HG02981 (cell line): ENCODE results near the gene VASN.
A peak's percentile ranks its signal among the peaks of the same experiment; 100 is the strongest.

ENCODE experiments used
- ATAC-seq: cut with Tn5 transposase; IDR thresholded peaks from one replicate; pipeline ENCODE4 v1.9.1; 2021; ENCODE audit warnings: mild to moderate bottlenecking, moderate library complexity; ENCODE audit not compliant: unreplicated experiment

The VASN gene

GRCh38 chr16:4401094-4401501, 29.4 kb downstream of the VASN start:
- no peak for ATAC-seq

GRCh38 chr16:4401510-4401909, 29.9 kb downstream of the VASN start:
- no peak for ATAC-seq

- no peak for ATAC-seq
Measured at GRCh38 chr16:4402439-4403132, 30.9 kb downstream of the VASN start.

GRCh38 chr16:4403133-4403949, 31.7 kb downstream of the VASN start:
- ATAC-seq = no peak

- ATAC-seq = no peak
Measured at GRCh38 chr16:4404247-4404966, 32.8 kb downstream of the VASN start.

GRCh38 chr16:4404967-4405696, 33.5 kb downstream of the VASN start:
- ATAC-seq = no peak

GRCh38 chr16:4407543-4408322, 36.1 kb downstream of the VASN start:
- ATAC-seq = no peak

GRCh38 chr16:4408323-4408690, 36.7 kb downstream of the VASN start:
- ATAC-seq = no peak

- no peak for ATAC-seq
Measured at GRCh38 chr16:4409081-4409932, 37.7 kb downstream of the VASN start.

- no peak for ATAC-seq
Measured at GRCh38 chr16:4410335-4411075, 38.9 kb downstream of the VASN start.

GRCh38 chr16:4411684-4412083, 40.0 kb downstream of the VASN start:
- ATAC-seq = no peak

- no peak for ATAC-seq
Measured at GRCh38 chr16:4412159-4412558, 40.5 kb downstream of the VASN start.

- ATAC-seq = no peak
Measured at GRCh38 chr16:4412854-4413253, 41.2 kb downstream of the VASN start.

GRCh38 chr16:4414187-4414917, 42.7 kb downstream of the VASN start:
- ATAC-seq = peak; percentile 58

GRCh38 chr16:4415538-4416199, 44.0 kb downstream of the VASN start:
- no peak for ATAC-seq

GRCh38 chr16:4416200-4417032, 44.8 kb downstream of the VASN start, which contains the start of gene CORO7:
Gene CORO7 (minus strand): TSS chr16:4416596. CDS start chr16:4416518, 78 bp downstream.
- ATAC-seq = peak; percentile 60
